Calu3 (cell line): ENCODE data around the gene DCP1B. TPM values are rescaled to one million over a fixed set of nuclear protein-coding genes. Genes with fewer than 3 reads are reported as not detected.

Experiments
- BruUV-seq: library from RNA; stranded (reverse); fragments of 400-500 nt; replicated peaks from 2 replicates; lab custom pipeline; 2021; lab: Mats Ljungman, UMichigan
- CTCF ChIA-PET: fragments of 300-600 bp; sonication (Branson Sonifier 250); formaldehyde crosslinking; loops from one replicate; lab custom pipeline; 2022; ENCODE audit warnings: antibody characterized with exemption; lab: Charles Lee
- DNase-seq: peaks from one replicate; pipeline ENCODE4 v3.0.0; 2022
- H3K27ac Mint-ChIP-seq: one replicate; pipeline ENCODE4 v1.8.0; 2022; ENCODE audit warnings: mixed read lengths; ENCODE audit not compliant: unreplicated experiment
- H3K27me3 Mint-ChIP-seq: one replicate; pipeline ENCODE4 v1.8.0; 2022; ENCODE audit warnings: mixed read lengths; ENCODE audit not compliant: unreplicated experiment
- H3K36me3 Mint-ChIP-seq: one replicate; pipeline ENCODE4 v1.8.0; 2022; ENCODE audit warnings: mild to moderate bottlenecking, moderate library complexity, mixed read lengths; ENCODE audit not compliant: insufficient read depth, unreplicated experiment
- H3K4me1 Mint-ChIP-seq: one replicate; pipeline ENCODE4 v1.8.0; 2022; ENCODE audit warnings: mild to moderate bottlenecking, low read depth, mixed read lengths; ENCODE audit not compliant: unreplicated experiment
- H3K4me3 Mint-ChIP-seq: one replicate; pipeline ENCODE4 v1.8.0; 2022; ENCODE audit warnings: mild to moderate bottlenecking, low read depth, moderate library complexity, mixed read lengths; ENCODE audit not compliant: unreplicated experiment
- H3K9me3 Mint-ChIP-seq: one replicate; pipeline ENCODE4 v1.8.0; 2022; ENCODE audit warnings: low read depth, mixed read lengths; ENCODE audit not compliant: unreplicated experiment
- intact Hi-C: fragments of 100-400 bp; cut with micrococcal nuclease; formaldehyde crosslinking; loops from one replicate; pipeline ENCODE4 v1.10.0; 2022; ENCODE audit not compliant: unreplicated experiment
- total RNA-seq: library from RNA; stranded (reverse); gene quantifications from 2 replicates; pipeline ENCODE4 v1.2.3, GENCODE V29; 2022
- TF ChIP-seq, protein P1 (sequence below): fragments of 200-600 bp; IDR thresholded peaks from one replicate; pipeline ENCODE4 v1.8.0; 2022; ENCODE audit warnings: antibody characterized with exemption; ENCODE audit not compliant: unreplicated experiment

Gene DCP1B
- total RNA-seq, 1 experiment from 2014 or later, result 6.3 TPM

- no TSS peak for BruUV-seq
- H3K4me1 Mint-ChIP-seq, result no peaks in the 10 kb centered on the region
- H3K27ac Mint-ChIP-seq, result no peak overlapping the region
These were observed 8.8 kb upstream of the DCP1B start for GRCh38 chr12:2013086-2013485.

GRCh38 chr12:2011643-2012607 is 7.7 kb upstream of the DCP1B start:
- Mint-ChIP-seq H3K27ac (no peak overlapping the region), H3K9me3 (no peaks in the 10 kb centered on the region), H3K4me1 (no peaks in the 10 kb centered on the region), H3K36me3 (no peaks in the 10 kb centered on the region), H3K27me3 (peaks cover 82% of the 10 kb centered on the region), H3K4me3 (no peak overlapping the region)
- intact Hi-C loops, result no loop called here
- CTCF ChIA-PET, result interaction anchor here (0.5 kb wide), 1 partner anchor 10 kb away, joined by 3 read pairs; no protein-coding TSS in a partner anchor
- BruUV-seq, result no TSS peak
- TF ChIP-seq, protein P1, sequence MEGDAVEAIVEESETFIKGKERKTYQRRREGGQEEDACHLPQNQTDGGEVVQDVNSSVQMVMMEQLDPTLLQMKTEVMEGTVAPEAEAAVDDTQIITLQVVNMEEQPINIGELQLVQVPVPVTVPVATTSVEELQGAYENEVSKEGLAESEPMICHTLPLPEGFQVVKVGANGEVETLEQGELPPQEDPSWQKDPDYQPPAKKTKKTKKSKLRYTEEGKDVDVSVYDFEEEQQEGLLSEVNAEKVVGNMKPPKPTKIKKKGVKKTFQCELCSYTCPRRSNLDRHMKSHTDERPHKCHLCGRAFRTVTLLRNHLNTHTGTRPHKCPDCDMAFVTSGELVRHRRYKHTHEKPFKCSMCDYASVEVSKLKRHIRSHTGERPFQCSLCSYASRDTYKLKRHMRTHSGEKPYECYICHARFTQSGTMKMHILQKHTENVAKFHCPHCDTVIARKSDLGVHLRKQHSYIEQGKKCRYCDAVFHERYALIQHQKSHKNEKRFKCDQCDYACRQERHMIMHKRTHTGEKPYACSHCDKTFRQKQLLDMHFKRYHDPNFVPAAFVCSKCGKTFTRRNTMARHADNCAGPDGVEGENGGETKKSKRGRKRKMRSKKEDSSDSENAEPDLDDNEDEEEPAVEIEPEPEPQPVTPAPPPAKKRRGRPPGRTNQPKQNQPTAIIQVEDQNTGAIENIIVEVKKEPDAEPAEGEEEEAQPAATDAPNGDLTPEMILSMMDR, result no peak
- no peak for DNase-seq

More at GRCh38 chr12:2013086-2013485, 8.8 kb upstream of the DCP1B start:
- Mint-ChIP-seq H3K36me3 (no peaks in the 10 kb centered on the region), H3K27me3 (peaks cover 82% of the 10 kb centered on the region), H3K9me3 (no peaks in the 10 kb centered on the region), H3K4me3 (no peak overlapping the region)
- TF ChIP-seq, protein P1, result no peak
- CTCF ChIA-PET, result no interaction called here
- intact Hi-C loops, result no loop called here
- no peak for DNase-seq

DNA sequence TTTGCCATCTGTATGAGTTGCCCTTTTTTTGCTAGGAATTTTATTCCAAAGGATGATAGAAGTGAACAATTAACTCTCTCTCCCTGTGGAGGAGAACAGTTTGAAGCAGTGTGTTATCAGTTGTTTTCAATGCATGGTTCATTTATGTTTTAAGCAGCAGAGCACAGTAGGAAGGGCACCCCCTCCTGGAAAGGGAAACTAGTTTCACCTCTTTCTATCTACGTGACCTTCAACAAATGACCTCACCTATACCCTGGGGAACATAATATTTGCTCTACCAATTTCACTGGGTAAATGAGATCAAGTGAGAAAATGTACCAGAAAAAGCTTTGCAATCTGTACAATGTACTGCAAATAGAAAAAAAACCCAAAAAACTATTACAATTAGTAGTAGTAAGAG is 5.4 kb upstream of the DCP1B start:
- CTCF ChIA-PET, result no interaction called here
- no peak for DNase-seq
- TF ChIP-seq, protein P1, result no peak
- Mint-ChIP-seq H3K9me3 (no peaks in the 10 kb centered on the region), H3K4me1 (no peaks in the 10 kb centered on the region), H3K27me3 (peaks cover 63% of the 10 kb centered on the region), H3K36me3 (peaks cover 2% of the 10 kb centered on the region), H3K4me3 (no peak overlapping the region), H3K27ac (no peak overlapping the region)
- intact Hi-C loops, result no loop called here
- no TSS peak for BruUV-seq

DNA sequence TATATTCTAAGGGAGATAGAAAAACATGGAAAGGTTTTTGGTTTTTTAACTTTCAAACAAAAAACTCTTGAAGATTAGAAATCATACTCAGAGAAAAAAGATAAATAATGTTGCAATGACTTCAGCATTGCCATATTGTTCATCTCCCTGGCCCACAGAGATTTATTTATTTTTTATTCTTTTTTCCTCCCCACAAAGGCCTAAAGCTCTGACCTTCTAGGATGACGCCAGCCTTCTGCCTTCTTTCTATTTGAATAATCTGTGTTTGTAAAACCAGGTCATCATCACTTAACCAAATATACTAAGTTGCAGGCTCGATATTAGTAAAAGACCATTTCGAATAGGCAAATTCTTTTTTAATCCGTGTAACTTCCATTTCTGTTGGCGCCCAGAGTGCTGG is 4.4 kb upstream of the DCP1B start:
- CTCF ChIA-PET, result interaction anchor here (0.5 kb wide), 1 partner anchor 1508 kb away, joined by 5 read pairs; no protein-coding TSS in a partner anchor
- intact Hi-C loops, result no loop called here

More for the DNA sequence above, 4.4 kb upstream of the DCP1B start:
- Mint-ChIP-seq H3K9me3 (no peaks in the 10 kb centered on the region), H3K27me3 (peaks cover 62% of the 10 kb centered on the region), H3K4me1 (no peaks in the 10 kb centered on the region), H3K4me3 (no peak overlapping the region), H3K36me3 (peaks cover 11% of the 10 kb centered on the region), H3K27ac (no peak overlapping the region)
- TF ChIP-seq, protein P1, result no peak
- no peak for DNase-seq
- BruUV-seq, result no TSS peak
